Keratinocyte (primary cell): Measurements from ENCODE around the gene MAD1L1. TPM values are rescaled to one million over a fixed set of nuclear protein-coding genes. Genes with fewer than 3 reads are reported as not detected.
A peak's percentile ranks its signal among the peaks of the same experiment; 100 is the strongest.

ENCODE experiments used
- DNase-seq: peaks from one replicate; pipeline ENCODE4 v3.0.0-alpha.2; 2011; ENCODE audit warnings: low read depth, missing footprints, low spot score
- FAIRE-seq: peaks from 2 replicates; lab custom pipeline; 2011; peaks lifted over from hg19 to GRCh38; lab: Jason Lieb, UNC
- H2AFZ ChIP-seq: 2 replicates; pipeline ENCODE4 v1.6.0; 2012; ENCODE audit warnings: low read length, control low read depth, inconsistent platforms; ENCODE audit not compliant: control insufficient read depth
- H3K27ac ChIP-seq: 2 replicates; pipeline ENCODE4 v1.5.1; 2011; ENCODE audit warnings: low read length; ENCODE audit not compliant: control insufficient read depth, insufficient read depth
- H3K27me3 ChIP-seq: 3 replicates; pipeline ENCODE4 v1.6.0; 2011; ENCODE audit warnings: low read length; ENCODE audit not compliant: control insufficient read depth, insufficient read depth; ENCODE audit errors: extremely low read depth
- H3K36me3 ChIP-seq, 2 experiments: 2 replicates in 1 of 2; 3 replicates in 1 of 2; pipeline ENCODE4 v1.5.1; 2011; ENCODE audit warnings: low read length in 2 of 2, mild to moderate bottlenecking in 1 of 2; ENCODE audit not compliant: control insufficient read depth in 2 of 2, insufficient read depth in 2 of 2; ENCODE audit errors: extremely low read depth in 1 of 2
- H3K4me1 ChIP-seq: 3 replicates; pipeline ENCODE4 v1.5.1; 2011; ENCODE audit warnings: low read length; ENCODE audit not compliant: control insufficient read depth, insufficient read depth; ENCODE audit errors: extremely low read depth
- H3K4me2 ChIP-seq: 3 replicates; pipeline ENCODE4 v1.6.0; 2011; ENCODE audit warnings: low read depth, low read length; ENCODE audit not compliant: control insufficient read depth, insufficient read depth; ENCODE audit errors: extremely low read depth
- H3K4me3 ChIP-seq, 3 experiments: fragments of 200-600 bp in 1 of 3; sonication (generic) in 1 of 3; 2 replicates in 2 of 3; 3 replicates in 1 of 3; pipeline ENCODE4 v1.5.1; 2011 to 2016; ENCODE audit warnings: low read length in 3 of 3, mild to moderate bottlenecking in 3 of 3, control low read depth in 2 of 3, inconsistent platforms in 1 of 3, low read depth in 1 of 3, mixed read lengths in 1 of 3, mixed run types in 1 of 3, moderate library complexity in 1 of 3; ENCODE audit not compliant: control insufficient read depth in 2 of 3, insufficient read depth in 2 of 3; ENCODE audit errors: extremely low read depth in 1 of 3
- H3K79me2 ChIP-seq: 2 replicates; pipeline ENCODE4 v1.6.0; 2012; ENCODE audit warnings: low read length; ENCODE audit not compliant: control insufficient read depth, insufficient read depth
- H3K9ac ChIP-seq: 3 replicates; pipeline ENCODE4 v1.6.0; 2011; ENCODE audit warnings: low read length; ENCODE audit not compliant: control insufficient read depth, insufficient read depth; ENCODE audit errors: extremely low read depth
- H3K9me1 ChIP-seq: 3 replicates; pipeline ENCODE4 v1.6.0; 2011; ENCODE audit warnings: low read length; ENCODE audit not compliant: control insufficient read depth, insufficient read depth; ENCODE audit errors: extremely low read depth
- H3K9me3 ChIP-seq: 2 replicates; pipeline ENCODE4 v1.5.1; 2012; ENCODE audit warnings: low read depth, low read length; ENCODE audit not compliant: control insufficient read depth
- H4K20me1 ChIP-seq: 3 replicates; pipeline ENCODE4 v1.6.0; 2011; ENCODE audit warnings: low read length; ENCODE audit not compliant: control insufficient read depth, insufficient read depth; ENCODE audit errors: extremely low read depth
- CTCF ChIP-seq, 3 experiments: IDR thresholded peaks in 1 of 3; conservative IDR thresholded peaks in 1 of 3; optimal IDR thresholded peaks in 1 of 3; 2 replicates in 2 of 3; 3 replicates in 1 of 3; pipeline versions ENCODE3 to v1.5.1; 2011; ENCODE audit warnings: low read length in 3 of 3, mild to moderate bottlenecking in 3 of 3, moderate library complexity in 2 of 3, control low read depth in 1 of 3, inconsistent platforms in 1 of 3; ENCODE audit not compliant: insufficient read depth in 2 of 3; ENCODE audit errors: extremely low read depth in 1 of 3
- EZH2 ChIP-seq: IDR thresholded peaks from one replicate; pipeline ENCODE4 v1.6.1; 2012; ENCODE audit warnings: inconsistent platforms, mild to moderate bottlenecking, low read length, moderate library complexity
- dilution Hi-C: fragments of 300-500 bp; cut with MboI; formaldehyde crosslinking; loops from one replicate; pipeline ENCODE4 v1.7.0; 2020; ENCODE audit warnings: low sequenced_read_pairs; ENCODE audit not compliant: extremely low pct_ligation_motif_present
- polyA plus RNA-seq, 5 experiments: library from polyadenylated mRNA; depleted of rRNA in 3 of 5; stranded (reverse) in 3 of 5; stranded (forward) in 1 of 5; unstranded in 1 of 5; fragments of >200 nt; gene quantifications; 1 replicate in 1 of 5; 2 replicates in 3 of 5; 3 replicates in 1 of 5; pipeline versions ENCODE4 v1.2.1 to v1.2.3, GENCODE V29; 2011 to 2012; ENCODE audit warnings: missing spikeins in 2 of 5, low read depth in 1 of 5, low replicate concordance in 1 of 5

The MAD1L1 gene
- polyA plus RNA-seq, 1 donor (not counting 4 experiments of a cell fraction or from before 2014, with no cell fraction given): 18.0 TPM

GRCh38 chr7:2115760-2116447, 116.8 kb downstream of the MAD1L1 start:
- peak; percentile 30 for DNase-seq
- Histone ChIP-seq H3K27me3 (no peaks in the 10 kb centered on the region), H3K9me3 (no peaks in the 10 kb centered on the region), H3K4me3 (no peak overlapping the region), H2AFZ (no peak overlapping the region), H3K27ac (peak overlapping the region; percentile 6), H3K36me3 (peaks cover 0 to 3% of the 10 kb centered on the region in 2 experiments), H3K79me2 (no peaks in the 10 kb centered on the region), H3K9ac (peak overlapping the region; percentile 28), H3K4me1 (peaks cover 28% of the 10 kb centered on the region), H4K20me1 (peaks cover 10% of the 10 kb centered on the region), H3K4me2 (peak overlapping the region; percentile 35), H3K9me1 (no peaks in the 10 kb centered on the region)
- dilution Hi-C loops: no loop called here
- TF ChIP-seq EZH2 (no peak), CTCF (optimal IDR thresholded peaks at IDR 0.05 in 1 of 3, IDR thresholded peaks at IDR 0.05 in 1 of 3, conservative IDR thresholded peaks at IDR 0.05 in 1 of 3; ENCODE audit: extremely low read depth in 1 of 3, insufficient read depth in 2 of 3, low read length in 3 of 3) (no peak)
- peak; percentile 89 for FAIRE-seq

- Histone ChIP-seq H3K4me3 (no peak overlapping the region), H3K4me1 (peaks cover 32% of the 10 kb centered on the region), H3K4me2 (no peak overlapping the region), H3K27ac (no peak overlapping the region), H3K36me3 (peaks cover 0 to 3% of the 10 kb centered on the region in 2 experiments), H3K9me1 (peaks cover 3% of the 10 kb centered on the region), H3K79me2 (no peaks in the 10 kb centered on the region), H3K9ac (no peak overlapping the region), H3K27me3 (no peaks in the 10 kb centered on the region), H3K9me3 (no peaks in the 10 kb centered on the region), H2AFZ (no peak overlapping the region), H4K20me1 (peaks cover 15% of the 10 kb centered on the region)
- TF ChIP-seq CTCF (optimal IDR thresholded peaks at IDR 0.05 in 1 of 3, IDR thresholded peaks at IDR 0.05 in 1 of 3, conservative IDR thresholded peaks at IDR 0.05 in 1 of 3; ENCODE audit: extremely low read depth in 1 of 3, insufficient read depth in 2 of 3, low read length in 3 of 3): no peak
- TF ChIP-seq EZH2: no peak
- FAIRE-seq: no peak
- dilution Hi-C loops: no loop called here
- no peak for DNase-seq
Measured at GRCh38 chr7:2114926-2115759, 117.6 kb downstream of the MAD1L1 start.
